GM19193 (cell line): Measurements from ENCODE around the gene OR2M2.

ENCODE experiments used
- POLR2A ChIP-seq: IDR thresholded peaks from 4 replicates; pipeline ENCODE4 v1.6.1; 2011; ENCODE audit not compliant: insufficient read depth, insufficient read length; ENCODE audit errors: extremely low read depth

OR2M2 gene

GRCh38 chr1:248174521-248174920, at the start of gene OR2M2:
Gene OR2M2 (plus strand): TSS chr1:248174821. CDS start chr1:248179986, 5,165 bp downstream.
- no peak for TF ChIP-seq POLR2A

GRCh38 chr1:248127653-248128052, 47.0 kb upstream of the OR2M2 start:
- TF ChIP-seq POLR2A = no peak

GRCh38 chr1:248136811-248137210, 37.8 kb upstream of the OR2M2 start:
- no peak for TF ChIP-seq POLR2A

GRCh38 chr1:248140846-248141245, 33.8 kb upstream of the OR2M2 start:
- no peak for TF ChIP-seq POLR2A

GRCh38 chr1:248143311-248143710, 31.3 kb upstream of the OR2M2 start:
- no peak for TF ChIP-seq POLR2A

GRCh38 chr1:248144513-248145198, 30.0 kb upstream of the OR2M2 start, which contains the start of gene OR2M5:
Gene OR2M5 (plus strand): TSS chr1:248145148. CDS start chr1:248145148, 0 bp downstream.
- TF ChIP-seq POLR2A = no peak

GRCh38 chr1:248152056-248152827, 22.4 kb upstream of the OR2M2 start:
- TF ChIP-seq POLR2A = no peak

- TF ChIP-seq POLR2A = no peak
Measured at GRCh38 chr1:248155927-248156326, 18.7 kb upstream of the OR2M2 start.

- TF ChIP-seq POLR2A = no peak
Measured at GRCh38 chr1:248158758-248159157, 15.9 kb upstream of the OR2M2 start.

GRCh38 chr1:248164031-248164430, 10.6 kb upstream of the OR2M2 start:
- TF ChIP-seq POLR2A = no peak

GRCh38 chr1:248165186-248165585, 9.4 kb upstream of the OR2M2 start:
- TF ChIP-seq POLR2A = no peak

- no peak for TF ChIP-seq POLR2A
Measured at GRCh38 chr1:248183996-248184395, 9.4 kb downstream of the OR2M2 start.

GRCh38 chr1:248187363-248187762, 12.7 kb downstream of the OR2M2 start:
- no peak for TF ChIP-seq POLR2A

- TF ChIP-seq POLR2A = no peak
Measured at GRCh38 chr1:248189026-248189425, 14.4 kb downstream of the OR2M2 start.

GRCh38 chr1:248194117-248194516, 19.5 kb downstream of the OR2M2 start:
- TF ChIP-seq POLR2A = no peak

- TF ChIP-seq POLR2A = no peak
Measured at GRCh38 chr1:248196965-248197364, 22.3 kb downstream of the OR2M2 start, which contains the start of gene OR2M3. Gene OR2M3 (plus strand): TSS chr1:248197265. CDS start chr1:248203068, 5,803 bp downstream.
